GM18909 (cell line): ENCODE data around the gene MOSPD3.
"Not testable (repeated sequence)": the region's sequence is repeated elsewhere in the genome, so short reads cannot be mapped to it uniquely, and the experiment has no call there.

ENCODE experiments used
- ATAC-seq: cut with Tn5 transposase; IDR thresholded peaks from one replicate; pipeline ENCODE4 v1.9.1; 2021; ENCODE audit warnings: mild to moderate bottlenecking; ENCODE audit not compliant: unreplicated experiment, poor library complexity

MOSPD3 gene

DNA sequence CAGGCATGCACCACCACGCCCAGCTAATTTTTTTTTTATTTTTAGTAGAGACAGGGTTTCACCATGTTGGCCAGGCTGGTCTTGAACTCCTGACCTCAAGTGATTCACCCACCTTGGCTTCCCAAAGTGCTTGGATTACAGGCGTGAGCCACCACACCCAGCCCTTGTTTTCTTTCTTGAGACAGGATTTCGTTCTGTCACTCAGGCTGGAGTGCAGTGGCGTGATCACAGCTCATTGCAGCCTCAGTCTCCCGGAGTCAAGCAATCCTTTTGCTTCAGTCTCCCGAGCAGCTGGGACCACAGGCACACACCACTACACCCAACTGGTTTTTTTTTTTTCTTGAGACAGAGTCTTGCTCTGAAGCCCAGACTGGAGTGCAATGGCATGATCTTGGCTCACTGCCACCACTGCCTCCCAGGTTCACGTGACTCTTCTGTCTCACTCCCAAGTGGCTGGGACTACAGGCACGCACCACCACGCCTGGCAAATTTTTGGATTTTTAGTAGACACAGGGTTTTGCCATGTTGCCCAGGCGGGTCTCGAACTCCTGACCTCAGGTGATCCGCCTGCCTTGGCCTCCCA is 49.9 kb downstream of the MOSPD3 start:
- not testable (repeated sequence) for ATAC-seq
